Panc1 (cell line): ENCODE data around the gene ASPM. TPM values are rescaled to one million over a fixed set of nuclear protein-coding genes. Genes with fewer than 3 reads are reported as not detected.

Experiments
- ATAC-seq: fragments of 200-7000 bp; cut with Tn5 transposase; 2 replicates; pipeline ENCODE4 v1.9.1; 2020; ENCODE audit warnings: mild to moderate bottlenecking, moderate library complexity
- BruUV-seq: library from RNA; stranded (reverse); fragments of 400-500 nt; replicated peaks from 2 replicates; lab custom pipeline; 2021; lab: Mats Ljungman, UMichigan
- CTCF ChIA-PET: fragments of 300-600 bp; sonication (Branson Sonifier 250); formaldehyde crosslinking; loops from one replicate; lab custom pipeline; 2022; ENCODE audit warnings: antibody characterized with exemption; lab: Charles Lee
- POLR2A ChIA-PET: fragments of 300-600 bp; sonication (Branson Sonifier 250); formaldehyde crosslinking; loops from one replicate; lab custom pipeline; 2022; ENCODE audit warnings: antibody characterized with exemption; lab: Charles Lee
- DNase-seq: peaks from one replicate; pipeline ENCODE4 v3.0.0-alpha.2; 2010; ENCODE audit warnings: low read depth, low spot score
- H3K27ac ChIP-seq: 2 replicates; pipeline ENCODE4 v1.5.1; 2011; ENCODE audit warnings: mild to moderate bottlenecking, low read length, inconsistent platforms
- H3K27me3 ChIP-seq: fragments of 200-500 bp; sonication (Bioruptor generic); 2 replicates; pipeline ENCODE4 v1.6.0; 2014; ENCODE audit warnings: low read length, inconsistent platforms; ENCODE audit not compliant: control insufficient read depth, insufficient read depth
- H3K36me3 ChIP-seq: fragments of 200-500 bp; sonication (Bioruptor generic); 2 replicates; pipeline ENCODE4 v1.5.1; 2014; ENCODE audit warnings: inconsistent platforms, mild to moderate bottlenecking, low read length, moderate library complexity; ENCODE audit not compliant: control insufficient read depth, insufficient read depth
- H3K4me1 ChIP-seq: 2 replicates; pipeline ENCODE4 v1.5.1; 2011; ENCODE audit warnings: inconsistent platforms, mild to moderate bottlenecking, low read length, moderate library complexity; ENCODE audit not compliant: control insufficient read depth, insufficient read depth
- H3K4me3 ChIP-seq, 2 experiments: 2 replicates each; pipeline ENCODE4 v1.5.1; 2011 to 2012; ENCODE audit warnings: low read depth in 2 of 2, low read length in 2 of 2, mild to moderate bottlenecking in 2 of 2, inconsistent platforms in 1 of 2, moderate library complexity in 1 of 2
- H3K9me3 ChIP-seq: fragments of 200-500 bp; sonication (Bioruptor generic); 2 replicates; pipeline ENCODE4 v1.5.1; 2014; ENCODE audit warnings: low read depth, mild to moderate bottlenecking, inconsistent platforms, low read length, moderate library complexity; ENCODE audit not compliant: control insufficient read depth, insufficient read depth
- CTCF ChIP-seq: fragments of 450-650 bp; IDR thresholded peaks from 2 replicates; pipeline ENCODE4 v1.5.1; 2017; ENCODE audit warnings: mild to moderate bottlenecking
- POLR2AphosphoS5 ChIP-seq: IDR thresholded peaks from 2 replicates; pipeline ENCODE4 v1.6.1; 2012; ENCODE audit warnings: mild to moderate bottlenecking, low read depth, low read length, moderate library complexity
- REST ChIP-seq, 2 experiments: IDR thresholded peaks; 2 replicates each; pipeline ENCODE4 v1.6.1; 2011 to 2012; ENCODE audit warnings: low read depth in 2 of 2, control low read depth in 1 of 2, low read length in 1 of 2, mild to moderate bottlenecking in 1 of 2, moderate library complexity in 1 of 2; ENCODE audit not compliant: insufficient read depth in 1 of 2
- SIN3A ChIP-seq: IDR thresholded peaks from 2 replicates; pipeline ENCODE4 v1.6.1; 2012; ENCODE audit warnings: low read depth, mild to moderate bottlenecking, low read length, moderate library complexity, borderline replicate concordance; ENCODE audit not compliant: insufficient read depth
- TCF7L2 ChIP-seq: IDR thresholded peaks from 2 replicates; pipeline ENCODE4 v1.6.1; 2011; ENCODE audit warnings: mild to moderate bottlenecking, low read depth, low read length, inconsistent platforms
- in situ Hi-C: cut with HindIII; loops from 2 replicates; pipeline ENCODE4 v1.10.0; 2016; ENCODE audit warnings: low sequenced_read_pairs, low pct_unique_long_range_greater_than_20kb
- intact Hi-C: fragments of 100-400 bp; cut with micrococcal nuclease; formaldehyde crosslinking; loops from one replicate; pipeline ENCODE4 v1.10.0; 2022; ENCODE audit not compliant: unreplicated experiment
- total RNA-seq: library from RNA; stranded (reverse); gene quantifications from one replicate; pipeline ENCODE4 v1.2.1, GENCODE V29; 2021; ENCODE audit not compliant: unreplicated experiment

Gene ASPM
- total RNA-seq, 1 experiment from 2014 or later = 26.9 TPM

GRCh38 chr1:197141575-197141974 lies 4.9 kb downstream of the ASPM start:
- BruUV-seq = no TSS peak
- H3K4me3 ChIP-seq = no peak overlapping the region

GRCh38 chr1:197140121-197140520 lies 6.3 kb downstream of the ASPM start:
- BruUV-seq = no TSS peak
- Histone ChIP-seq H3K4me3 (no peak overlapping the region), H3K36me3 (peaks cover 20% of the 10 kb centered on the region; the same call in 1 of the 2 replicates), H3K27ac (no peak overlapping the region), H3K9me3 (no peaks in the 10 kb centered on the region), H3K4me1 (peaks cover 7% of the 10 kb centered on the region; the same call in 1 of the 2 replicates), H3K27me3 (no peaks in the 10 kb centered on the region)
- no peak for ATAC-seq
- TF ChIP-seq POLR2AphosphoS5 (no peak), SIN3A (no peak), TCF7L2 (no peak), REST (IDR thresholded peaks at IDR 0.05; ENCODE audit: insufficient read depth in 1 of 2, low read depth in 2 of 2, low read length in 1 of 2) (no peak), CTCF (no peak)
- intact Hi-C loops = no loop called here
- ChIA-PET POLR2A (no interaction called here), CTCF (no interaction called here)
- in situ Hi-C loops = no loop called here
- no peak for DNase-seq

More at GRCh38 chr1:197141575-197141974, 4.9 kb downstream of the ASPM start:
- no peak for TF ChIP-seq TCF7L2
- no peak for TF ChIP-seq REST (IDR thresholded peaks at IDR 0.05; ENCODE audit: insufficient read depth in 1 of 2, low read depth in 2 of 2, low read length in 1 of 2)
- TF ChIP-seq CTCF = no peak
- TF ChIP-seq SIN3A = no peak
- no peak for TF ChIP-seq POLR2AphosphoS5
- in situ Hi-C loops (no loop called here), intact Hi-C loops (no loop called here)
- ATAC-seq = no peak
- Histone ChIP-seq H3K4me1 (peaks cover 7% of the 10 kb centered on the region; the same call in 1 of the 2 replicates), H3K27ac (no peak overlapping the region; the same call in 1 of the 2 replicates), H3K9me3 (no peaks in the 10 kb centered on the region), H3K36me3 (peaks cover 25% of the 10 kb centered on the region), H3K27me3 (no peaks in the 10 kb centered on the region)
- POLR2A ChIA-PET = no interaction called here
- DNase-seq = no peak
- CTCF ChIA-PET = no interaction called here
